Panc1 (cell line): Measurements from ENCODE around the gene TFCP2L1. TPM values are rescaled to one million over a fixed set of nuclear protein-coding genes. Genes with fewer than 3 reads are reported as not detected.

Source experiments
- ATAC-seq: fragments of 200-7000 bp; cut with Tn5 transposase; 2 replicates; pipeline ENCODE4 v1.9.1; 2020; ENCODE audit warnings: mild to moderate bottlenecking, moderate library complexity
- BruUV-seq: library from RNA; stranded (reverse); fragments of 400-500 nt; replicated peaks from 2 replicates; lab custom pipeline; 2021; lab: Mats Ljungman, UMichigan
- CTCF ChIA-PET: fragments of 300-600 bp; sonication (Branson Sonifier 250); formaldehyde crosslinking; loops from one replicate; lab custom pipeline; 2022; ENCODE audit warnings: antibody characterized with exemption; lab: Charles Lee
- POLR2A ChIA-PET: fragments of 300-600 bp; sonication (Branson Sonifier 250); formaldehyde crosslinking; loops from one replicate; lab custom pipeline; 2022; ENCODE audit warnings: antibody characterized with exemption; lab: Charles Lee
- DNase-seq: peaks from one replicate; pipeline ENCODE4 v3.0.0-alpha.2; 2010; ENCODE audit warnings: low read depth, low spot score
- H3K27ac ChIP-seq: 2 replicates; pipeline ENCODE4 v1.5.1; 2011; ENCODE audit warnings: mild to moderate bottlenecking, low read length, inconsistent platforms
- H3K27me3 ChIP-seq: fragments of 200-500 bp; sonication (Bioruptor generic); 2 replicates; pipeline ENCODE4 v1.6.0; 2014; ENCODE audit warnings: low read length, inconsistent platforms; ENCODE audit not compliant: control insufficient read depth, insufficient read depth
- H3K36me3 ChIP-seq: fragments of 200-500 bp; sonication (Bioruptor generic); 2 replicates; pipeline ENCODE4 v1.5.1; 2014; ENCODE audit warnings: inconsistent platforms, mild to moderate bottlenecking, low read length, moderate library complexity; ENCODE audit not compliant: control insufficient read depth, insufficient read depth
- H3K4me1 ChIP-seq: 2 replicates; pipeline ENCODE4 v1.5.1; 2011; ENCODE audit warnings: inconsistent platforms, mild to moderate bottlenecking, low read length, moderate library complexity; ENCODE audit not compliant: control insufficient read depth, insufficient read depth
- H3K4me3 ChIP-seq, 2 experiments: 2 replicates each; pipeline ENCODE4 v1.5.1; 2011 to 2012; ENCODE audit warnings: low read depth in 2 of 2, low read length in 2 of 2, mild to moderate bottlenecking in 2 of 2, inconsistent platforms in 1 of 2, moderate library complexity in 1 of 2
- H3K9me3 ChIP-seq: fragments of 200-500 bp; sonication (Bioruptor generic); 2 replicates; pipeline ENCODE4 v1.5.1; 2014; ENCODE audit warnings: low read depth, mild to moderate bottlenecking, inconsistent platforms, low read length, moderate library complexity; ENCODE audit not compliant: control insufficient read depth, insufficient read depth
- POLR2AphosphoS5 ChIP-seq: IDR thresholded peaks from 2 replicates; pipeline ENCODE4 v1.6.1; 2012; ENCODE audit warnings: mild to moderate bottlenecking, low read depth, low read length, moderate library complexity
- SIN3A ChIP-seq: IDR thresholded peaks from 2 replicates; pipeline ENCODE4 v1.6.1; 2012; ENCODE audit warnings: low read depth, mild to moderate bottlenecking, low read length, moderate library complexity, borderline replicate concordance; ENCODE audit not compliant: insufficient read depth
- TCF7L2 ChIP-seq: IDR thresholded peaks from 2 replicates; pipeline ENCODE4 v1.6.1; 2011; ENCODE audit warnings: mild to moderate bottlenecking, low read depth, low read length, inconsistent platforms
- in situ Hi-C: cut with HindIII; loops from 2 replicates; pipeline ENCODE4 v1.10.0; 2016; ENCODE audit warnings: low sequenced_read_pairs, low pct_unique_long_range_greater_than_20kb
- intact Hi-C: fragments of 100-400 bp; cut with micrococcal nuclease; formaldehyde crosslinking; loops from one replicate; pipeline ENCODE4 v1.10.0; 2022; ENCODE audit not compliant: unreplicated experiment
- total RNA-seq: library from RNA; stranded (reverse); gene quantifications from one replicate; pipeline ENCODE4 v1.2.1, GENCODE V29; 2021; ENCODE audit not compliant: unreplicated experiment
- TF ChIP-seq, protein P1 (sequence below): fragments of 450-650 bp; IDR thresholded peaks from 2 replicates; pipeline ENCODE4 v1.5.1; 2017; ENCODE audit warnings: mild to moderate bottlenecking
- TF ChIP-seq, protein P2 (sequence below), 2 experiments: IDR thresholded peaks; 2 replicates each; pipeline ENCODE4 v1.6.1; 2011 to 2012; ENCODE audit warnings: low read depth in 2 of 2, control low read depth in 1 of 2, low read length in 1 of 2, mild to moderate bottlenecking in 1 of 2, moderate library complexity in 1 of 2; ENCODE audit not compliant: insufficient read depth in 1 of 2

The TFCP2L1 gene
- total RNA-seq, 1 experiment from 2014 or later = 4.9 TPM

DNA sequence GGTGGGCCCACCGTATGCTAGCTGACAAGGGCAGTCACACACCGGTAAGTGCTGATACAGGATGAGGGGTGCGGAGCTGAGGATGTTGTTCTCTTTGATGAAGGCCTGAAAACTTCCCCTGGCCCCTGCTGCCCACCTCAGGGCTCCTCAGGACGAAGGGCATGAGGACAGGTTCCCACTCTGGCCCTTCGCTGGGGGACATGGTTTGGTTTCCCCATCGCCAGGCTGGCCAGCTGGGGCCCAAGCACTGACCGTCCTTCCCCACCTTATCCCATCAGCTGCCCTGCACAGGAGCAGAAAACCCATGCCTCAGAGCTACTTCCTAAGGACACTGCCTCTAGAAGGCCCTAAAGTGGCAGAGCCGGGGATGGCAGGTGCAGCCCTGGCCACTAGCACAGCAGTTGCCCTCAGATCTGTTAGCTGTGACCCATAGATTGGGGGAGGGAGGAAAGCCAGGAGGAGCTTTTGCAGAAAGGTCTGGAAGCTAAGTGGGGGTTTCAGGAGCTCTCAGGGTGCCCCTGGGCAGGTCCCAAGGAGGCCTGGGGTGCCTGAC lies 66.5 kb downstream of the TFCP2L1 start:
- Histone ChIP-seq H3K27ac (no peak overlapping the region), H3K4me3 (no peak overlapping the region), H3K36me3 (no peaks in the 10 kb centered on the region), H3K9me3 (no peaks in the 10 kb centered on the region), H3K4me1 (no peaks in the 10 kb centered on the region), H3K27me3 (no peaks in the 10 kb centered on the region)
- POLR2A ChIA-PET = interaction anchor here (0.7 kb wide), 1 partner anchor 29 kb away, joined by 3 read pairs; no protein-coding TSS in a partner anchor
- in situ Hi-C loops (no loop called here), intact Hi-C loops (no loop called here)
- CTCF ChIA-PET = no interaction called here
- DNase-seq (no peak), ATAC-seq (peak; percentile 51; the same call in 1 of the 2 replicates)
- no TSS peak for BruUV-seq
- TF ChIP-seq, protein P1, sequence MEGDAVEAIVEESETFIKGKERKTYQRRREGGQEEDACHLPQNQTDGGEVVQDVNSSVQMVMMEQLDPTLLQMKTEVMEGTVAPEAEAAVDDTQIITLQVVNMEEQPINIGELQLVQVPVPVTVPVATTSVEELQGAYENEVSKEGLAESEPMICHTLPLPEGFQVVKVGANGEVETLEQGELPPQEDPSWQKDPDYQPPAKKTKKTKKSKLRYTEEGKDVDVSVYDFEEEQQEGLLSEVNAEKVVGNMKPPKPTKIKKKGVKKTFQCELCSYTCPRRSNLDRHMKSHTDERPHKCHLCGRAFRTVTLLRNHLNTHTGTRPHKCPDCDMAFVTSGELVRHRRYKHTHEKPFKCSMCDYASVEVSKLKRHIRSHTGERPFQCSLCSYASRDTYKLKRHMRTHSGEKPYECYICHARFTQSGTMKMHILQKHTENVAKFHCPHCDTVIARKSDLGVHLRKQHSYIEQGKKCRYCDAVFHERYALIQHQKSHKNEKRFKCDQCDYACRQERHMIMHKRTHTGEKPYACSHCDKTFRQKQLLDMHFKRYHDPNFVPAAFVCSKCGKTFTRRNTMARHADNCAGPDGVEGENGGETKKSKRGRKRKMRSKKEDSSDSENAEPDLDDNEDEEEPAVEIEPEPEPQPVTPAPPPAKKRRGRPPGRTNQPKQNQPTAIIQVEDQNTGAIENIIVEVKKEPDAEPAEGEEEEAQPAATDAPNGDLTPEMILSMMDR = no peak
- no peak for TF ChIP-seq TCF7L2
- no peak for TF ChIP-seq POLR2AphosphoS5
- TF ChIP-seq SIN3A = no peak

DNA sequence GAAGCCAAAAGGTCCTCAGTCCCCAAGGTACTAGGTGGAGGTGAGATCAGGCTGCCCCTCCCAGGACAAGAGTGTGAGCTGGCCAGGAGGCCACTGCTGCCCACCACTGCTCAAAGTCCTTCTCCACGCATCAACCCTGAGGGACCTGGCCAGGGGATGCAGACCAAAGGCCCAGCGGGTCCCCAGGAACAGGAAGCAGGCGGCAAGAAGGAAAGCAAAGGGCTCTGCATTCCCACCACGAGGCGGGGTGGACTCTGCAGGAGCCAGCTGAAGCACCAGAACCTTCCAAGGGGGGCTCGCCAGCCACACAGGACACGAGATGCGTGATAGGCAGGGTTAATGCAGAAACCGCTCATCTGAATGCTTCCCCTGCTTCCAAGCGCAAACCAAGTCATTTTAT lies 67.4 kb downstream of the TFCP2L1 start:
- no TSS peak for BruUV-seq
- TF ChIP-seq TCF7L2 (no peak), POLR2AphosphoS5 (no peak), SIN3A (no peak)
- TF ChIP-seq, protein P2, sequence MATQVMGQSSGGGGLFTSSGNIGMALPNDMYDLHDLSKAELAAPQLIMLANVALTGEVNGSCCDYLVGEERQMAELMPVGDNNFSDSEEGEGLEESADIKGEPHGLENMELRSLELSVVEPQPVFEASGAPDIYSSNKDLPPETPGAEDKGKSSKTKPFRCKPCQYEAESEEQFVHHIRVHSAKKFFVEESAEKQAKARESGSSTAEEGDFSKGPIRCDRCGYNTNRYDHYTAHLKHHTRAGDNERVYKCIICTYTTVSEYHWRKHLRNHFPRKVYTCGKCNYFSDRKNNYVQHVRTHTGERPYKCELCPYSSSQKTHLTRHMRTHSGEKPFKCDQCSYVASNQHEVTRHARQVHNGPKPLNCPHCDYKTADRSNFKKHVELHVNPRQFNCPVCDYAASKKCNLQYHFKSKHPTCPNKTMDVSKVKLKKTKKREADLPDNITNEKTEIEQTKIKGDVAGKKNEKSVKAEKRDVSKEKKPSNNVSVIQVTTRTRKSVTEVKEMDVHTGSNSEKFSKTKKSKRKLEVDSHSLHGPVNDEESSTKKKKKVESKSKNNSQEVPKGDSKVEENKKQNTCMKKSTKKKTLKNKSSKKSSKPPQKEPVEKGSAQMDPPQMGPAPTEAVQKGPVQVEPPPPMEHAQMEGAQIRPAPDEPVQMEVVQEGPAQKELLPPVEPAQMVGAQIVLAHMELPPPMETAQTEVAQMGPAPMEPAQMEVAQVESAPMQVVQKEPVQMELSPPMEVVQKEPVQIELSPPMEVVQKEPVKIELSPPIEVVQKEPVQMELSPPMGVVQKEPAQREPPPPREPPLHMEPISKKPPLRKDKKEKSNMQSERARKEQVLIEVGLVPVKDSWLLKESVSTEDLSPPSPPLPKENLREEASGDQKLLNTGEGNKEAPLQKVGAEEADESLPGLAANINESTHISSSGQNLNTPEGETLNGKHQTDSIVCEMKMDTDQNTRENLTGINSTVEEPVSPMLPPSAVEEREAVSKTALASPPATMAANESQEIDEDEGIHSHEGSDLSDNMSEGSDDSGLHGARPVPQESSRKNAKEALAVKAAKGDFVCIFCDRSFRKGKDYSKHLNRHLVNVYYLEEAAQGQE (IDR thresholded peaks at IDR 0.05; ENCODE audit: insufficient read depth in 1 of 2, low read depth in 2 of 2, low read length in 1 of 2) = no peak
- TF ChIP-seq, protein P1 = no peak
- ChIA-PET POLR2A (no interaction called here), CTCF (no interaction called here)
- in situ Hi-C loops = no loop called here
- Histone ChIP-seq H3K4me1 (no peaks in the 10 kb centered on the region), H3K9me3 (no peaks in the 10 kb centered on the region), H3K27ac (no peak overlapping the region), H3K27me3 (no peaks in the 10 kb centered on the region), H3K4me3 (no peak overlapping the region), H3K36me3 (no peaks in the 10 kb centered on the region)
- DNase-seq (no peak), ATAC-seq (no peak)
- intact Hi-C loops = no loop called here
